HEK293 (cell line): Measurements from ENCODE around the gene POP7.
A peak's percentile ranks its signal among the peaks of the same experiment; 100 is the strongest.

Experiments
- CTCF ChIA-PET: fragments of 350-600 bp; formaldehyde crosslinking; extraction: SDS; loops from one replicate; lab custom pipeline; 2021; ENCODE audit warnings: antibody characterized with exemption; lab: Yijun Ruan, JAX
- POLR2A ChIA-PET: fragments of 300-600 bp; formaldehyde crosslinking; extraction: SDS; loops from one replicate; lab custom pipeline; 2020; ENCODE audit warnings: antibody characterized with exemption, inconsistent platforms; lab: Yijun Ruan, JAX
- H3K27ac ChIP-seq: fragments of 200-500 bp; sonication (Bioruptor generic); 2 replicates; pipeline ENCODE4 v1.5.1; 2014; ENCODE audit warnings: low read depth, low read length, control low read depth, inconsistent platforms; ENCODE audit errors: extremely low read depth
- H3K36me3 ChIP-seq, 2 experiments: fragments of 200-500 bp in 1 of 2; sonication (Bioruptor generic) in 1 of 2; 1 replicate in 1 of 2; 2 replicates in 1 of 2; pipeline ENCODE4 v1.5.1; 2014 to 2017; ENCODE audit warnings: inconsistent platforms in 2 of 2, low read length in 2 of 2; ENCODE audit not compliant: control insufficient read depth in 2 of 2, insufficient read depth in 1 of 2
- H3K4me1 ChIP-seq: fragments of 200-500 bp; sonication (Bioruptor generic); 2 replicates; pipeline ENCODE4 v1.5.1; 2014; ENCODE audit warnings: mild to moderate bottlenecking, low read length, inconsistent platforms; ENCODE audit not compliant: control insufficient read depth, insufficient read depth
- H3K4me3 ChIP-seq: 2 replicates; pipeline ENCODE4 v1.5.1; 2011; ENCODE audit warnings: low read depth, mild to moderate bottlenecking, control low read depth, low read length, moderate library complexity
- H3K9me3 ChIP-seq: fragments of 200-500 bp; sonication (Bioruptor generic); 2 replicates; pipeline ENCODE4 v1.5.1; 2014; ENCODE audit warnings: low read depth, low read length, inconsistent platforms; ENCODE audit not compliant: control insufficient read depth, insufficient read depth
- AEBP2 ChIP-seq: fragments of 450-650 bp; formaldehyde crosslinking; IDR thresholded peaks from 2 replicates; pipeline ENCODE4 v1.5.1; 2016; ENCODE audit warnings: missing biosample characterization, missing genetic modification characterization, borderline replicate concordance
- EGR2 ChIP-seq: fragments of 450-650 bp; formaldehyde crosslinking; IDR thresholded peaks from 2 replicates; pipeline ENCODE4 v1.5.1; 2016; ENCODE audit warnings: low read depth, missing biosample characterization, missing genetic modification characterization
- HOXD13 ChIP-seq: sonication (generic); formaldehyde crosslinking; IDR thresholded peaks from 2 replicates; pipeline ENCODE4 v1.8.0; 2022; ENCODE audit warnings: missing genetic modification reagents, borderline replicate concordance
- SALL2 ChIP-seq: fragments of 450-650 bp; formaldehyde crosslinking; IDR thresholded peaks from 2 replicates; pipeline ENCODE4 v1.5.0; 2017; ENCODE audit warnings: missing biosample characterization, mild to moderate bottlenecking, missing genetic modification characterization, borderline replicate concordance
- SCRT2 ChIP-seq: fragments of 450-650 bp; formaldehyde crosslinking; IDR thresholded peaks from 2 replicates; pipeline ENCODE4 v1.5.1; 2016; ENCODE audit warnings: missing biosample characterization, missing genetic modification characterization
- SP2 ChIP-seq: fragments of 450-650 bp; formaldehyde crosslinking; IDR thresholded peaks from 2 replicates; pipeline ENCODE4 v1.5.1; 2016; ENCODE audit warnings: missing biosample characterization, missing genetic modification characterization
- SP7 ChIP-seq: fragments of 450-650 bp; formaldehyde crosslinking; IDR thresholded peaks from 2 replicates; pipeline ENCODE4 v1.5.1; 2016; ENCODE audit warnings: missing biosample characterization, missing genetic modification characterization
- TRIM28 ChIP-seq: IDR thresholded peaks from 2 replicates; pipeline ENCODE4 v1.6.1; 2011; ENCODE audit warnings: low read length, control low read depth, borderline replicate concordance
- ZBTB6 ChIP-seq: fragments of 450-650 bp; formaldehyde crosslinking; IDR thresholded peaks from 2 replicates; pipeline ENCODE4 v1.5.1; 2017; ENCODE audit warnings: missing biosample characterization, missing genetic modification characterization
- ZFP37 ChIP-seq: fragments of 450-650 bp; formaldehyde crosslinking; IDR thresholded peaks from 2 replicates; pipeline ENCODE4 v1.5.1; 2016; ENCODE audit warnings: missing biosample characterization, missing genetic modification characterization
- ZFP69B ChIP-seq: fragments of 450-650 bp; formaldehyde crosslinking; IDR thresholded peaks from 2 replicates; pipeline ENCODE4 v1.5.1; 2016; ENCODE audit warnings: missing biosample characterization, missing genetic modification characterization
- ZIC2 ChIP-seq: fragments of 450-650 bp; formaldehyde crosslinking; IDR thresholded peaks from 2 replicates; pipeline ENCODE4 v1.5.1; 2016; ENCODE audit warnings: missing biosample characterization, missing genetic modification characterization
- ZNF112 ChIP-seq: fragments of 450-650 bp; formaldehyde crosslinking; IDR thresholded peaks from 2 replicates; pipeline ENCODE4 v1.5.0; 2017; ENCODE audit warnings: missing biosample characterization, missing genetic modification characterization
- ZNF148 ChIP-seq: fragments of 450-650 bp; formaldehyde crosslinking; IDR thresholded peaks from 2 replicates; pipeline ENCODE4 v1.5.0; 2017; ENCODE audit warnings: missing biosample characterization, missing genetic modification characterization, borderline replicate concordance
- ZNF155 ChIP-seq: fragments of 450-650 bp; formaldehyde crosslinking; IDR thresholded peaks from 2 replicates; pipeline ENCODE4 v1.5.1; 2016; ENCODE audit warnings: missing biosample characterization, missing genetic modification characterization
- ZNF169 ChIP-seq: fragments of 450-650 bp; formaldehyde crosslinking; IDR thresholded peaks from 2 replicates; pipeline ENCODE4 v1.5.1; 2016; ENCODE audit warnings: missing biosample characterization, missing genetic modification characterization
- ZNF211 ChIP-seq: fragments of 450-650 bp; formaldehyde crosslinking; IDR thresholded peaks from 2 replicates; pipeline ENCODE4 v1.5.1; 2016; ENCODE audit warnings: low read depth, missing biosample characterization, missing genetic modification characterization
- ZNF248 ChIP-seq: fragments of 450-650 bp; formaldehyde crosslinking; IDR thresholded peaks from 2 replicates; pipeline ENCODE4 v1.5.1; 2017; ENCODE audit warnings: missing biosample characterization, missing genetic modification characterization
- ZNF266 ChIP-seq: fragments of 450-650 bp; formaldehyde crosslinking; IDR thresholded peaks from 2 replicates; pipeline ENCODE4 v1.5.1; 2016; ENCODE audit warnings: missing biosample characterization, missing genetic modification characterization, low read depth
- ZNF280C ChIP-seq: fragments of 450-650 bp; formaldehyde crosslinking; IDR thresholded peaks from 2 replicates; pipeline ENCODE4 v1.5.1; 2016; ENCODE audit warnings: missing biosample characterization, missing genetic modification characterization
- ZNF324 ChIP-seq: fragments of 450-650 bp; formaldehyde crosslinking; IDR thresholded peaks from 2 replicates; pipeline ENCODE4 v1.5.1; 2016; ENCODE audit warnings: missing biosample characterization, missing genetic modification characterization
- ZNF335 ChIP-seq: fragments of 450-650 bp; formaldehyde crosslinking; conservative IDR thresholded peaks from 2 replicates; pipeline ENCODE4 v1.5.1; 2016; ENCODE audit warnings: missing biosample characterization, missing genetic modification characterization
- ZNF362 ChIP-seq: fragments of 450-650 bp; formaldehyde crosslinking; IDR thresholded peaks from 2 replicates; pipeline ENCODE4 v1.5.1; 2016; ENCODE audit warnings: missing biosample characterization, missing genetic modification characterization
- ZNF433 ChIP-seq: fragments of 450-650 bp; formaldehyde crosslinking; IDR thresholded peaks from 2 replicates; pipeline ENCODE4 v1.5.1; 2016; ENCODE audit warnings: missing biosample characterization, missing genetic modification characterization, low read depth
- ZNF530 ChIP-seq: fragments of 450-650 bp; formaldehyde crosslinking; IDR thresholded peaks from 2 replicates; pipeline ENCODE4 v1.5.1; 2016; ENCODE audit warnings: low read depth, missing biosample characterization, missing genetic modification characterization
- ZNF558 ChIP-seq: fragments of 450-650 bp; formaldehyde crosslinking; IDR thresholded peaks from 2 replicates; pipeline ENCODE4 v1.5.1; 2016; ENCODE audit warnings: missing biosample characterization, missing genetic modification characterization
- ZNF677 ChIP-seq: fragments of 450-650 bp; IDR thresholded peaks from 2 replicates; pipeline ENCODE4 v1.5.0; 2018; ENCODE audit warnings: missing biosample characterization, mild to moderate bottlenecking, missing genetic modification characterization, moderate library complexity
- ZNF776 ChIP-seq: fragments of 450-650 bp; formaldehyde crosslinking; IDR thresholded peaks from 2 replicates; pipeline ENCODE4 v1.5.0; 2017; ENCODE audit warnings: missing biosample characterization, missing genetic modification characterization, borderline replicate concordance
- ZNF777 ChIP-seq: fragments of 450-650 bp; formaldehyde crosslinking; IDR thresholded peaks from 2 replicates; pipeline ENCODE4 v1.5.1; 2017; ENCODE audit warnings: missing biosample characterization, missing genetic modification characterization, borderline replicate concordance
- ZSCAN30 ChIP-seq: fragments of 450-650 bp; IDR thresholded peaks from 2 replicates; pipeline ENCODE4 v1.5.1; 2018; ENCODE audit warnings: missing biosample characterization, mild to moderate bottlenecking, missing genetic modification characterization, moderate library complexity
- ZXDB ChIP-seq: fragments of 450-650 bp; formaldehyde crosslinking; IDR thresholded peaks from 2 replicates; pipeline ENCODE4 v1.5.1; 2016; ENCODE audit warnings: missing biosample characterization, missing genetic modification characterization

The POP7 gene

GRCh38 chr7:100674411-100675104, 31.4 kb upstream of the POP7 start:
- peaks cover 0 to 29% of the 10 kb centered on the region in 2 experiments; a peak in 2 of 3 replicates for H3K36me3 ChIP-seq
- no peaks in the 10 kb centered on the region for H3K9me3 ChIP-seq
- peak overlapping the region; percentile 97 for H3K4me3 ChIP-seq
- H3K27ac ChIP-seq = peak overlapping the region; percentile 62
- peaks cover 5% of the 10 kb centered on the region; the same call in 1 of the 2 replicates for H3K4me1 ChIP-seq
- CTCF ChIA-PET = interaction anchor here (0.6 to 8.4 kb wide), 3 partner anchors 17 to 149 kb away, joined by 3 to 77 read pairs (median 3); no protein-coding TSS in a partner anchor
- POLR2A ChIA-PET = interaction anchor here (0.9 to 3.8 kb wide), 3 partner anchors 45 to 200 kb away, joined by 3 to 26 read pairs (median 3); partner anchors contain the start of genes FBXO24, LRCH4 and SRRT
- TF ChIP-seq AEBP2 (tag by site-specific recombination) (no peak), SP7 (tag by site-specific recombination) (no peak), ZNF776 (tag by site-specific recombination) (no peak), ZNF266 (tag by site-specific recombination) (no peak), ZNF280C (tag by site-specific recombination) (no peak), SALL2 (no peak), ZNF148 (tag by site-specific recombination) (no peak), ZNF530 (tag by site-specific recombination) (no peak), ZNF155 (tag by site-specific recombination) (no peak), HOXD13 (CRISPR knock-in tag) (no peak), ZNF211 (no peak), ZNF362 (no peak), ZNF248 (tag by site-specific recombination) (no peak), ZBTB6 (tag by site-specific recombination) (no peak), ZNF558 (tag by site-specific recombination) (no peak), ZNF677 (no peak), SP2 (tag by site-specific recombination) (peak; percentile 24; the same call in 1 of the 2 replicates), ZFP69B (tag by site-specific recombination) (no peak), ZXDB (tag by site-specific recombination) (peak; percentile 32; the same call in 1 of the 2 replicates), ZNF433 (no peak), ZSCAN30 (no peak), TRIM28 (no peak), ZNF324 (tag by site-specific recombination) (no peak), SCRT2 (peak; percentile 87), ZIC2 (tag by site-specific recombination) (no peak), ZFP37 (0 out of 2 replicates have a peak, but pooled peaks have one; percentile 18), ZNF169 (no peak), ZNF112 (tag by site-specific recombination) (no peak), ZNF777 (tag by site-specific recombination) (no peak), ZNF335 (tag by site-specific recombination) (peak; percentile 69), EGR2 (tag by site-specific recombination) (peak; percentile 72)
